ENCODE measurements around the gene CDH15.
A peak's percentile ranks its signal among the peaks of the same experiment; 100 is the strongest.
"Not testable (repeated sequence)": the region's sequence is repeated elsewhere in the genome, so short reads cannot be mapped to it uniquely, and the experiment has no call there.

Gene CDH15

GRCh38 chr16:89155184-89155679 lies 16.3 kb upstream of the CDH15 start:
- no peak for FAIRE-seq
- DNase-seq (ENCODE audit: extremely low spot score, insufficient read length, low read depth): no peak

GRCh38 chr16:89155851-89156739 lies 15.5 kb upstream of the CDH15 start:
- DNase-seq (ENCODE audit: extremely low spot score, insufficient read length, low read depth) (no peak), FAIRE-seq (no peak)

GRCh38 chr16:89156740-89157645 lies 14.6 kb upstream of the CDH15 start:
- FAIRE-seq (no peak), DNase-seq (ENCODE audit: extremely low spot score, insufficient read length, low read depth) (no peak)

GRCh38 chr16:89157778-89158177 lies 13.8 kb upstream of the CDH15 start:
- FAIRE-seq: no peak
- DNase-seq (ENCODE audit: extremely low spot score, insufficient read length, low read depth): no peak

GRCh38 chr16:89159066-89159849 lies 12.3 kb upstream of the CDH15 start:
- no peak for FAIRE-seq

GRCh38 chr16:89159850-89160354 lies 11.6 kb upstream of the CDH15 start:
- no peak for FAIRE-seq
- DNase-seq (ENCODE audit: extremely low spot score, insufficient read length, low read depth): no peak

More at GRCh38 chr16:89159066-89159849, 12.3 kb upstream of the CDH15 start:
- DNase-seq (ENCODE audit: extremely low spot score, insufficient read length, low read depth): no peak

GRCh38 chr16:89160977-89161701 lies 10.4 kb upstream of the CDH15 start:
- FAIRE-seq: no peak
- no peak for DNase-seq (ENCODE audit: extremely low spot score, insufficient read length, low read depth)

- DNase-seq (ENCODE audit: extremely low spot score, insufficient read length, low read depth) (no peak), FAIRE-seq (no peak)
Observed at GRCh38 chr16:89161763-89162713, 9.5 kb upstream of the CDH15 start.

GRCh38 chr16:89163297-89163696 lies 8.3 kb upstream of the CDH15 start:
- DNase-seq (ENCODE audit: extremely low spot score, insufficient read length, low read depth) (no peak), FAIRE-seq (no peak)

GRCh38 chr16:89164436-89164835 lies 7.1 kb upstream of the CDH15 start:
- FAIRE-seq: no peak
- no peak for DNase-seq (ENCODE audit: extremely low spot score, insufficient read length, low read depth)

GRCh38 chr16:89164847-89165680 lies 6.5 kb upstream of the CDH15 start:
- FAIRE-seq: no peak
- DNase-seq (ENCODE audit: extremely low spot score, insufficient read length, low read depth): no peak

GRCh38 chr16:89165681-89165979 lies 5.9 kb upstream of the CDH15 start:
- FAIRE-seq; DNase-seq (ENCODE audit: extremely low spot score, insufficient read length, low read depth): not testable (repeated sequence)

- no peak for DNase-seq (ENCODE audit: extremely low spot score, insufficient read length, low read depth)
- FAIRE-seq: no peak
Observed at GRCh38 chr16:89166696-89167424, 4.7 kb upstream of the CDH15 start.

- DNase-seq (ENCODE audit: extremely low spot score, insufficient read length, low read depth): peak; percentile 70
- peak; percentile 78 for FAIRE-seq
Observed at GRCh38 chr16:89167425-89167941, 4.1 kb upstream of the CDH15 start.

- FAIRE-seq (no peak), DNase-seq (ENCODE audit: extremely low spot score, insufficient read length, low read depth) (no peak)
Observed at GRCh38 chr16:89168381-89169189, 3.0 kb upstream of the CDH15 start.

GRCh38 chr16:89169778-89170177 lies 1.8 kb upstream of the CDH15 start:
- FAIRE-seq: no peak

More at GRCh38 chr16:89169778-89170177, 1.8 kb upstream of the CDH15 start:
- no peak for DNase-seq (ENCODE audit: extremely low spot score, insufficient read length, low read depth)
